H1 (cell line): ENCODE results near the gene MAP1B. TPM values are rescaled to one million over a fixed set of nuclear protein-coding genes. Genes with fewer than 3 reads are reported as not detected.

Experiments used
- CTCF ChIA-PET: fragments of 300-600 bp; sonication (Branson Sonifier 250); formaldehyde crosslinking; loops from one replicate; lab custom pipeline; 2021; ENCODE audit not compliant: partially characterized antibody; lab: Charles Lee
- POLR2A ChIA-PET: fragments of 300-600 bp; sonication (Branson Sonifier 250); formaldehyde crosslinking; loops from one replicate; lab custom pipeline; 2021; ENCODE audit warnings: inconsistent platforms; ENCODE audit not compliant: partially characterized antibody; lab: Charles Lee
- DNase-seq, 2 experiments: peaks; one replicate each; pipeline versions ENCODE4 v3.0.0 to v3.0.0-alpha.2; 2010 to 2022; ENCODE audit warnings: low spot score in 2 of 2, low read depth in 1 of 2, mixed read lengths in 1 of 2
- FAIRE-seq: peaks from 2 replicates; lab custom pipeline; 2011; peaks lifted over from hg19 to GRCh38; lab: Jason Lieb, UNC
- H2AFZ ChIP-seq: 2 replicates; pipeline ENCODE4 v1.8.1; 2012; ENCODE audit warnings: low read length, inconsistent platforms
- H2AK5ac ChIP-seq: 2 replicates; pipeline ENCODE4 v1.6.1; 2013; ENCODE audit warnings: low read depth, low read length
- H2BK120ac ChIP-seq: replicated peaks from 2 replicates; pipeline ENCODE3; 2013; ENCODE audit warnings: low read depth, low read length, inconsistent platforms
- H2BK12ac ChIP-seq: 2 replicates; pipeline ENCODE4 v1.6.1; 2013; ENCODE audit warnings: low read depth, low read length
- H2BK15ac ChIP-seq: 2 replicates; pipeline ENCODE4 v1.6.1; 2013; ENCODE audit warnings: low read length
- H2BK20ac ChIP-seq: 2 replicates; pipeline ENCODE4 v1.6.1; 2013; ENCODE audit warnings: low read length
- H2BK5ac ChIP-seq: 2 replicates; pipeline ENCODE4 v1.6.1; 2013; ENCODE audit warnings: low read depth, low read length
- H3K14ac ChIP-seq: 2 replicates; pipeline ENCODE4 v1.6.1; 2013; ENCODE audit warnings: inconsistent platforms; ENCODE audit not compliant: insufficient read length
- H3K18ac ChIP-seq: 2 replicates; pipeline ENCODE4 v1.6.1; 2013; ENCODE audit warnings: low read length; ENCODE audit errors: extremely low read depth
- H3K23ac ChIP-seq: 2 replicates; pipeline ENCODE4 v1.6.1; 2013; ENCODE audit warnings: inconsistent platforms; ENCODE audit not compliant: insufficient read length
- H3K23me2 ChIP-seq: 2 replicates; pipeline ENCODE4 v1.6.1; 2013; ENCODE audit warnings: low read depth, low read length
- H3K27ac ChIP-seq: 2 replicates; pipeline ENCODE4 v1.6.1; 2011; ENCODE audit warnings: low read depth, low read length, inconsistent platforms
- H3K27me3 ChIP-seq, 4 experiments: replicated peaks in 1 of 4; 1 replicate in 1 of 4; 2 replicates in 3 of 4; pipeline versions ENCODE4 v1.6.1 to v1.8.1; 2011 to 2013; ENCODE audit warnings: low read length in 3 of 4, mild to moderate bottlenecking in 3 of 4, inconsistent platforms in 2 of 4, mixed read lengths in 2 of 4, moderate library complexity in 1 of 4; ENCODE audit not compliant: control insufficient read depth in 3 of 4, insufficient read depth in 3 of 4; ENCODE audit errors: extremely low read depth in 1 of 4
- H3K36me3 ChIP-seq, 4 experiments: 2 replicates each; pipeline versions ENCODE4 v1.6.1 to v1.8.1; 2011 to 2013; ENCODE audit warnings: mild to moderate bottlenecking in 4 of 4, low read length in 3 of 4, moderate library complexity in 2 of 4, control low read depth in 1 of 4, inconsistent platforms in 1 of 4; ENCODE audit not compliant: insufficient read depth in 4 of 4, control insufficient read depth in 2 of 4
- H3K4ac ChIP-seq: replicated peaks from 2 replicates; pipeline ENCODE3; 2013; ENCODE audit warnings: low read length, low read depth, mixed read lengths, inconsistent platforms; ENCODE audit not compliant: insufficient read length
- H3K4me1 ChIP-seq, 4 experiments: replicated peaks in 1 of 4; 1 replicate in 1 of 4; 2 replicates in 3 of 4; pipeline versions ENCODE4 v1.6.1 to v1.8.1; 2011 to 2013; ENCODE audit warnings: low read length in 3 of 4, inconsistent platforms in 2 of 4, mixed read lengths in 1 of 4; ENCODE audit not compliant: insufficient read depth in 4 of 4, control insufficient read depth in 3 of 4
- H3K4me2 ChIP-seq, 2 experiments: 2 replicates each; pipeline versions ENCODE4 v1.6.1 to v1.8.1; 2011 to 2013; ENCODE audit warnings: low read depth in 2 of 2, low read length in 2 of 2, control low read depth in 1 of 2, inconsistent platforms in 1 of 2, mild to moderate bottlenecking in 1 of 2; ENCODE audit not compliant: insufficient read depth in 1 of 2
- H3K4me3 ChIP-seq, 4 experiments: fragments of 200-600, 300-600 bp in 1 of 4; sonication (generic), shearing (Covaris generic), sonication (Bioruptor Twin) in 1 of 4; 2 replicates each; pipeline versions ENCODE4 v1.5.1 to v1.8.1; 2011 to 2016; ENCODE audit warnings: low read length in 4 of 4, low read depth in 3 of 4, control low read depth in 2 of 4, inconsistent platforms in 2 of 4, mild to moderate bottlenecking in 2 of 4, mixed read lengths in 1 of 4, moderate library complexity in 1 of 4; ENCODE audit not compliant: insufficient read depth in 2 of 4; ENCODE audit errors: extremely low read depth in 1 of 4
- H3K56ac ChIP-seq: replicated peaks from 2 replicates; pipeline ENCODE3; 2013; ENCODE audit warnings: low read depth, mild to moderate bottlenecking, mixed read lengths, low read length, inconsistent platforms; ENCODE audit not compliant: insufficient read length
- H3K79me1 ChIP-seq: 2 replicates; pipeline ENCODE4 v1.6.1; 2013; ENCODE audit warnings: low read depth, low read length, control low read depth
- H3K79me2 ChIP-seq, 2 experiments: 2 replicates each; pipeline versions ENCODE4 v1.6.1 to v1.8.1; 2012 to 2013; ENCODE audit warnings: low read length in 2 of 2, mild to moderate bottlenecking in 2 of 2, inconsistent platforms in 1 of 2; ENCODE audit not compliant: insufficient read depth in 2 of 2, control insufficient read depth in 1 of 2
- H3K9ac ChIP-seq, 4 experiments: replicated peaks in 1 of 4; 1 replicate in 1 of 4; 2 replicates in 3 of 4; pipeline versions ENCODE4 v1.6.1 to v1.8.1; 2011 to 2013; ENCODE audit warnings: low read depth in 3 of 4, low read length in 3 of 4, control low read depth in 2 of 4, mild to moderate bottlenecking in 2 of 4, moderate library complexity in 2 of 4, inconsistent platforms in 1 of 4; ENCODE audit errors: extremely low read depth in 1 of 4
- H3K9me3 ChIP-seq, 2 experiments: 2 replicates each; pipeline versions ENCODE4 v1.6.1 to v1.8.1; 2012 to 2013; ENCODE audit warnings: mild to moderate bottlenecking in 2 of 2, moderate library complexity in 2 of 2, control low read depth in 1 of 2, inconsistent platforms in 1 of 2, low read depth in 1 of 2, low read length in 1 of 2, mixed read lengths in 1 of 2; ENCODE audit not compliant: insufficient read depth in 2 of 2
- H4K20me1 ChIP-seq, 2 experiments: replicated peaks in 1 of 2; 2 replicates each; pipeline versions ENCODE3 to v1.8.1; 2011 to 2013; ENCODE audit warnings: inconsistent platforms in 2 of 2, low read length in 2 of 2, mild to moderate bottlenecking in 1 of 2; ENCODE audit not compliant: insufficient read depth in 2 of 2, control insufficient read depth in 1 of 2
- H4K5ac ChIP-seq: 2 replicates; pipeline ENCODE4 v1.6.1; 2013; ENCODE audit warnings: low read length, low read depth, mixed read lengths, inconsistent platforms; ENCODE audit not compliant: insufficient read length
- H4K8ac ChIP-seq: 2 replicates; pipeline ENCODE4 v1.8.0; 2013; ENCODE audit warnings: mild to moderate bottlenecking, moderate library complexity, low read length, inconsistent platforms; ENCODE audit not compliant: insufficient read depth; ENCODE audit errors: extremely low read depth
- H4K91ac ChIP-seq: replicated peaks from 2 replicates; pipeline ENCODE3; 2013; ENCODE audit warnings: low read length, mixed read lengths, inconsistent platforms; ENCODE audit not compliant: insufficient read length
- CBX5 ChIP-seq: fragments of 300-800, 300-1000 bp; sonication (generic); IDR thresholded peaks from 2 replicates; pipeline ENCODE4 v1.7.1; 2016; ENCODE audit warnings: antibody characterized with exemption, low read length, low read depth
- EGR1 ChIP-seq: IDR thresholded peaks from 2 replicates; pipeline ENCODE4 v1.6.1; 2011; ENCODE audit warnings: low read depth, low read length, borderline replicate concordance
- RAD21 ChIP-seq, 2 experiments: IDR thresholded peaks in 1 of 2; conservative IDR thresholded peaks in 1 of 2; 2 replicates each; pipeline ENCODE4 v1.6.1; 2011; ENCODE audit warnings: low read depth in 2 of 2, low read length in 2 of 2, improper control_type of control experiment in 1 of 2, inconsistent platforms in 1 of 2, mild to moderate bottlenecking in 1 of 2, moderate library complexity in 1 of 2
- WGBS, 2 experiments: shearing (Covaris generic) in 1 of 2; methylation state at CpG; one replicate each; pipeline versions ENCODE4 v1.1.6 to v1.1.7; 2013 to 2015; ENCODE audit warnings: low lambda C conversion rate in 2 of 2, mixed read lengths in 2 of 2, inconsistent platforms in 1 of 2, low coverage in 1 of 2, missing lambda C conversion rate in 1 of 2; ENCODE audit not compliant: insufficient replicate concordance in 2 of 2, insufficient coverage in 1 of 2, insufficient read length in 1 of 2; ENCODE audit errors: extremely low coverage in 1 of 2, missing lambda C conversion rate in 1 of 2; 5-methylcytosine and 5-hydroxymethylcytosine counted together
- polyA plus RNA-seq, 7 experiments: library from polyadenylated mRNA; depleted of rRNA in 3 of 7; stranded (reverse) in 5 of 7; unstranded in 2 of 7; fragments of >200 nt in 5 of 7; fragments of 200-250 nt in 2 of 7; gene quantifications; 1 replicate in 5 of 7; 2 replicates in 1 of 7; 4 replicates in 1 of 7; pipeline versions ENCODE4 v1.2.1 to v1.2.3, GENCODE V29; 2011 to 2013; ENCODE audit warnings: missing spikeins in 2 of 7, mixed read lengths in 2 of 7
- total RNA-seq: library from RNA; stranded (reverse); fragmentation: NEBNext Ultra II Directional; extraction: Animal tissue kit (Norgen Biotek cat#: 25700); gene quantifications from 2 replicates; pipeline ENCODE4 v1.2.1, GENCODE V29; 2021

The MAP1B gene
- total and polyA plus RNA-seq, 2 of the 8 experiments (the other 6 are each of a cell fraction or from before 2014, with no cell fraction given): 24.5 to 120 TPM

- WGBS, 2 experiments: 82% methylated on average over 10 of the region's 10 CpGs; no CpG with 5 or more reads in 1 of the 2 experiments
- no peak overlapping the region for H2BK120ac ChIP-seq
Observed at GRCh38 chr5:72109625-72110024, 2.4 kb downstream of the MAP1B start.

More at GRCh38 chr5:72109625-72110024, 2.4 kb downstream of the MAP1B start:
- H4K5ac ChIP-seq: no peak overlapping the region
- no peak overlapping the region for H3K4ac ChIP-seq
- no peak overlapping the region for H3K14ac ChIP-seq
- no peaks in the 10 kb centered on the region for H3K9me3 ChIP-seq
- 0 out of 2 replicates have a peak, but pooled peaks cover 2% of the 10 kb centered on the region for H3K79me1 ChIP-seq
- peak overlapping the region; percentile 76 to 98 for H3K4me2 ChIP-seq
- H2BK15ac ChIP-seq: no peak overlapping the region
- no peak overlapping the region for H2AFZ ChIP-seq
- POLR2A ChIA-PET: interaction anchor here (1.6 to 7.7 kb wide), 4 partner anchors 11 to 129 kb away, joined by 4 to 72 read pairs (median 5); no protein-coding TSS in a partner anchor
- H3K23ac ChIP-seq: no peak overlapping the region
- H2BK20ac ChIP-seq: no peak overlapping the region
- H3K27ac ChIP-seq: no peak overlapping the region
- FAIRE-seq (peak; percentile 75), DNase-seq (no peak)
- H4K8ac ChIP-seq: no peak overlapping the region
- H4K91ac ChIP-seq: no peak overlapping the region
- H3K18ac ChIP-seq: no peak overlapping the region; the same call in 1 of the 2 replicates
- no peak overlapping the region for H3K56ac ChIP-seq
- peaks cover 0 to 14% (median 0%) of the 10 kb centered on the region in 4 experiments; a peak in 1 of 8 replicates for H3K36me3 ChIP-seq
- H3K23me2 ChIP-seq: peaks cover 10% of the 10 kb centered on the region
- peak overlapping the region; percentile 83; the same call in 1 of the 2 replicates for H2AK5ac ChIP-seq
- H3K27me3 ChIP-seq: no peaks in the 10 kb centered on the region
- no peak overlapping the region for H3K9ac ChIP-seq
- CTCF ChIA-PET: interaction anchor here (1.4 to 1.8 kb wide), 3 partner anchors 159 to 327 kb away, joined by 4 to 8 read pairs (median 4); no protein-coding TSS in a partner anchor
- H2BK12ac ChIP-seq: no peak overlapping the region; the same call in 1 of the 2 replicates
- H3K4me3 ChIP-seq: peak overlapping the region in 2 of 4 experiments; percentile 16 to 97; a peak in 5 of 8 replicates
- H4K20me1 ChIP-seq: peaks cover 1% of the 10 kb centered on the region in 2 experiments
- peaks cover 7 to 57% of the 10 kb centered on the region in 2 experiments for H3K79me2 ChIP-seq
- peak overlapping the region; percentile 37; the same call in 1 of the 2 replicates for H2BK5ac ChIP-seq
- TF ChIP-seq RAD21 (IDR thresholded peaks at IDR 0.05 in 1 of 2, conservative IDR thresholded peaks at IDR 0.05 in 1 of 2; ENCODE audit: low read depth in 2 of 2, low read length in 2 of 2): peak; percentile 26 to 29; a peak in 3 of 4 replicates
- TF ChIP-seq EGR1: no peak
- no peak for TF ChIP-seq CBX5
- TF ChIP-seq, all 59 proteins: peak for 1
- peaks cover 3 to 12% (median 6%) of the 10 kb centered on the region in 4 experiments; a peak in 6 of 7 replicates for H3K4me1 ChIP-seq
